GM19025 (cell line): ENCODE results near the gene USP3.

Experiments
- ATAC-seq: cut with Tn5 transposase; IDR thresholded peaks from one replicate; pipeline ENCODE4 v1.9.1; 2021; ENCODE audit warnings: mild to moderate bottlenecking, low read depth, moderate library complexity; ENCODE audit not compliant: unreplicated experiment

USP3 gene

DNA sequence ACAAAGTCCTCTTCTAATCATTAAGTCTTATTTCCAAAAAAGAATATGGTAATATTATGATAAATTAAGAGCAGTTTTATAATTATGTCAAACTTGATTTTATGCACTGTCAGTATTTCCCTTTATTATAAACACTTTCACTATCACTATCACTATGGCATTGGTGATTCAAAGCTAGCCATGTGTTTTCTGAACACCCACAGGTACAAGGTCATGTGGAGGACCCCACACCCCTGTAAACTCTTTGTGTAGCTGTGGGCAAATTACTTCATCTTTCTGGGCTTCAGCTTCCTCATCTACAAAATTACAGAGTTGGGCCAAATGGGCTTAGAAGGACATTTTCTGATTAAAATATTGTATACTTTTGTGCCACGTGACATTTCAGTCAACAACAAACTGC lies 134.4 kb downstream of the USP3 start:
- no peak for ATAC-seq

DNA sequence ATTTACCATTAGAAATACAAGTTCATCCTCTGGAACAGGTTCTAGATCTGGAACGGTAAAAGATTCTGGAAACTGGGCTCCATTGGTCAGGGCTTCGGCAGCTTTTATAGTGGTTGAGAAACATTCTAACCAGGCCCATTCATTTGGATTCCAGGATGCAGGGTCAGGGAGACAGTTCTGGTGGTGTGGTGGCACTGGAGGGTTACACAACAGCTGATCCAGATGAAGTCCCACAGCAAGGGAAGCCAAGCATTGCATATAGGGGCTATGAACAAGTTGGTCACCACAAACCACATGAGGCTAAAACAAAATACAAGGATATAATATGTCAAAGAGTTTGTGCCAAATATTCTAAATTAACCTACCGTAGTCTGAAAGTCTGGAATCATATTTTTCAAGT lies 135.8 kb downstream of the USP3 start:
- no peak for ATAC-seq
